DMS53 treated with DMSO at 0.1 percent for 48 hours (cell line): ENCODE results near the gene VWA1.
"Not testable (repeated sequence)": the region's sequence is repeated elsewhere in the genome, so short reads cannot be mapped to it uniquely, and the experiment has no call there.

Experiments
- DNase-seq: peaks from one replicate; lab custom pipeline; 2025; ENCODE audit not compliant: unreplicated experiment; lab: John Stamatoyannopoulos, UW

Gene VWA1

GRCh38 chr1:1434824-1435105 is 725 bp upstream of the VWA1 start:
- no peak for DNase-seq

- DNase-seq = no peak
Measured at GRCh38 chr1:1435911-1436629, 580 bp downstream of the VWA1 start.

GRCh38 chr1:1436630-1437032 is 1.1 kb downstream of the VWA1 start:
- DNase-seq = no peak

GRCh38 chr1:1437033-1437903 is 1.8 kb downstream of the VWA1 start:
- no peak for DNase-seq

- DNase-seq = peak; percentile 77
Measured at GRCh38 chr1:1437904-1438376, 2.5 kb downstream of the VWA1 start.

- no peak for DNase-seq
Measured at GRCh38 chr1:1438531-1439381, 3.3 kb downstream of the VWA1 start.

- no peak for DNase-seq
Measured at GRCh38 chr1:1439546-1440261, 4.2 kb downstream of the VWA1 start.

GRCh38 chr1:1440262-1441001 is 4.9 kb downstream of the VWA1 start:
- no peak for DNase-seq

- DNase-seq = peak; percentile 13
Measured at GRCh38 chr1:1441002-1441888, 5.8 kb downstream of the VWA1 start.

- DNase-seq = no peak
Measured at GRCh38 chr1:1442069-1442770, 6.7 kb downstream of the VWA1 start.

- not testable (repeated sequence) for DNase-seq
Measured at GRCh38 chr1:1446631-1447030, 11.1 kb downstream of the VWA1 start.

- DNase-seq = no peak
Measured at GRCh38 chr1:1449099-1449739, 13.7 kb downstream of the VWA1 start, which contains the start of gene ATAD3C. Gene ATAD3C (plus strand): TSS chr1:1449689. CDS start chr1:1450684, 995 bp downstream.

- not testable (repeated sequence) for DNase-seq
Measured at GRCh38 chr1:1450616-1451015, 15.1 kb downstream of the VWA1 start.

- no peak for DNase-seq
Measured at GRCh38 chr1:1451696-1452364, 16.3 kb downstream of the VWA1 start.

- not testable (repeated sequence) for DNase-seq
Measured at GRCh38 chr1:1452365-1452739, 16.9 kb downstream of the VWA1 start.

GRCh38 chr1:1452882-1453281 is 17.4 kb downstream of the VWA1 start:
- no peak for DNase-seq

GRCh38 chr1:1454286-1455056 is 19.0 kb downstream of the VWA1 start:
- DNase-seq = not testable (repeated sequence)
